SK-N-SH (cell line): ENCODE measurements around the gene FBXO27. TPM values are rescaled to one million over a fixed set of nuclear protein-coding genes. Genes with fewer than 3 reads are reported as not detected.
"Not testable (repeated sequence)": the region's sequence is repeated elsewhere in the genome, so short reads cannot be mapped to it uniquely, and the experiment has no call there.

Experiments used
- CTCF ChIA-PET: fragments of 300-600, 350-600 bp; formaldehyde crosslinking; extraction: SDS; loops from one replicate; lab custom pipeline; 2021; lab: Yijun Ruan, JAX
- POLR2A ChIA-PET: fragments of 350-600 bp; sonication (Branson Sonifier 250); formaldehyde crosslinking; extraction: SDS; loops from one replicate; lab custom pipeline; 2020; ENCODE audit warnings: antibody characterized with exemption, inconsistent platforms; lab: Yijun Ruan, JAX
- DNase-seq: peaks from one replicate; pipeline ENCODE4 v3.0.0; 2012
- H2AFZ ChIP-seq: fragments of 200-600 bp; sonication (generic); 2 replicates; pipeline ENCODE4 v1.8.1; 2016; ENCODE audit warnings: antibody characterized with exemption, mild to moderate bottlenecking, low read depth
- H3F3A ChIP-seq: fragments of 200-600 bp; sonication (generic); replicated peaks from 2 replicates; pipeline ENCODE3; 2016; ENCODE audit warnings: antibody characterized with exemption, mild to moderate bottlenecking; ENCODE audit not compliant: insufficient read depth
- H3K27ac ChIP-seq, 2 experiments: fragments of 200-500 bp in 1 of 2; fragments of 200-600 bp in 1 of 2; sonication (Bioruptor generic) in 1 of 2; sonication (generic), shearing (Covaris generic) in 1 of 2; 2 replicates each; pipeline versions ENCODE4 v1.5.1 to v1.6.1; 2014 to 2016; ENCODE audit warnings: low read depth in 2 of 2, inconsistent platforms in 1 of 2, low read length in 1 of 2, mild to moderate bottlenecking in 1 of 2, mixed read lengths in 1 of 2
- H3K27me3 ChIP-seq: fragments of 200-600 bp; sonication (generic), shearing (Covaris generic); 2 replicates; pipeline ENCODE4 v1.6.1; 2016; ENCODE audit warnings: mixed run types; ENCODE audit not compliant: insufficient read depth
- H3K36me3 ChIP-seq, 2 experiments: fragments of 200-500 bp in 1 of 2; fragments of 200-600 bp in 1 of 2; sonication (Bioruptor generic) in 1 of 2; sonication (generic) in 1 of 2; replicated peaks in 1 of 2; 2 replicates each; pipeline versions ENCODE3 to v1.5.1; 2014 to 2016; ENCODE audit warnings: low read length in 1 of 2, mild to moderate bottlenecking in 1 of 2; ENCODE audit not compliant: insufficient read depth in 2 of 2, control insufficient read depth in 1 of 2
- H3K4me1 ChIP-seq, 2 experiments: fragments of 200-500 bp in 1 of 2; fragments of 200-600 bp in 1 of 2; sonication (Bioruptor generic) in 1 of 2; sonication (generic), shearing (Covaris generic) in 1 of 2; 2 replicates each; pipeline versions ENCODE4 v1.5.1 to v1.6.1; 2014 to 2016; ENCODE audit warnings: low read depth in 1 of 2, low read length in 1 of 2, mixed run types in 1 of 2; ENCODE audit not compliant: insufficient read depth in 2 of 2, control insufficient read depth in 1 of 2
- H3K4me2 ChIP-seq: fragments of 200-600 bp; sonication (generic), shearing (Covaris generic); 2 replicates; pipeline ENCODE4 v1.6.1; 2017; ENCODE audit warnings: mixed run types
- H3K4me3 ChIP-seq, 2 experiments: fragments of 200-500 bp in 1 of 2; fragments of 200-600 bp in 1 of 2; sonication (Bioruptor generic) in 1 of 2; sonication (generic), shearing (Covaris generic) in 1 of 2; 2 replicates each; pipeline versions ENCODE4 v1.5.1 to v1.8.1; 2014 to 2016; ENCODE audit warnings: low read depth in 2 of 2, inconsistent platforms in 1 of 2, low read length in 1 of 2, mild to moderate bottlenecking in 1 of 2, mixed read lengths in 1 of 2, moderate library complexity in 1 of 2
- H3K79me2 ChIP-seq: fragments of 200-600 bp; sonication (generic); 2 replicates; pipeline ENCODE4 v1.8.1; 2017; ENCODE audit warnings: mild to moderate bottlenecking; ENCODE audit not compliant: insufficient read depth
- H3K9ac ChIP-seq: fragments of 200-600 bp; sonication (generic); 2 replicates; pipeline ENCODE4 v1.6.1; 2017; ENCODE audit warnings: mixed run types
- H3K9me2 ChIP-seq: fragments of 200-600 bp; sonication (generic); 2 replicates; pipeline ENCODE4 v1.6.1; 2017; ENCODE audit warnings: mixed run types
- H3K9me3 ChIP-seq: fragments of 200-600 bp; sonication (generic); 2 replicates; pipeline ENCODE4 v1.6.1; 2017; ENCODE audit warnings: mixed run types, mild to moderate bottlenecking, moderate library complexity
- H4K20me1 ChIP-seq: fragments of 200-600 bp; sonication (generic); 2 replicates; pipeline ENCODE4 v1.6.1; 2017; ENCODE audit warnings: mild to moderate bottlenecking, mixed run types; ENCODE audit not compliant: insufficient read depth
- CHD2 ChIP-seq: fragments of 150-350 bp; IDR thresholded peaks from 2 replicates; pipeline ENCODE4 v1.6.1; 2018; ENCODE audit warnings: low read length; ENCODE audit not compliant: partially characterized antibody
- CTCF ChIP-seq: fragments of 200-600 bp; sonication (generic); IDR thresholded peaks from 2 replicates; pipeline ENCODE4 v1.6.1; 2017; ENCODE audit warnings: antibody characterized with exemption, mild to moderate bottlenecking, moderate library complexity
- EP300 ChIP-seq, 2 experiments: IDR thresholded peaks; 2 replicates each; pipeline versions ENCODE4 v1.4.0 to v1.6.1; 2012; ENCODE audit warnings: borderline replicate concordance in 1 of 2, low read depth in 1 of 2, low read length in 1 of 2
- NFIC ChIP-seq: IDR thresholded peaks from 2 replicates; pipeline ENCODE4 v1.4.0; 2012; ENCODE audit warnings: borderline replicate concordance
- REST ChIP-seq: IDR thresholded peaks from 2 replicates; pipeline ENCODE4 v1.6.1; 2012; ENCODE audit warnings: mild to moderate bottlenecking, low read depth, low read length, moderate library complexity
- RFX5 ChIP-seq: IDR thresholded peaks from 2 replicates; pipeline ENCODE4 v1.6.1; 2012; ENCODE audit warnings: mild to moderate bottlenecking, improper control_type of control experiment, low read length
- SMC3 ChIP-seq: IDR thresholded peaks from 2 replicates; pipeline ENCODE4 v1.6.1; 2012; ENCODE audit warnings: low read depth, low read length, improper control_type of control experiment
- USF1 ChIP-seq: IDR thresholded peaks from 2 replicates; pipeline ENCODE4 v1.4.0; 2012; ENCODE audit warnings: low read depth, borderline replicate concordance
- YY1 ChIP-seq: IDR thresholded peaks from 2 replicates; pipeline ENCODE4 v1.4.0; 2012; ENCODE audit warnings: low read depth, mild to moderate bottlenecking
- WGBS: methylation state at CpG from one replicate; pipeline ENCODE4 v1.1.6; 2017; ENCODE audit warnings: low lambda C conversion rate; 5-methylcytosine and 5-hydroxymethylcytosine counted together
- polyA plus RNA-seq, 3 experiments: library from polyadenylated mRNA; depleted of rRNA; stranded (reverse); fragments of >200 nt; gene quantifications; 2 replicates each; pipeline ENCODE4 v1.2.3, GENCODE V29; 2012
- TF ChIP-seq, protein P1 (sequence below): IDR thresholded peaks from 2 replicates; pipeline ENCODE4 v1.4.0; 2012; ENCODE audit warnings: low read depth
- TF ChIP-seq, protein P2 (sequence below): IDR thresholded peaks from 2 replicates; pipeline ENCODE4; 2012

Gene FBXO27
- polyA plus RNA-seq, 1 of the 3 experiments (the other 2 are of a cell fraction) = 5.8 TPM

DNA sequence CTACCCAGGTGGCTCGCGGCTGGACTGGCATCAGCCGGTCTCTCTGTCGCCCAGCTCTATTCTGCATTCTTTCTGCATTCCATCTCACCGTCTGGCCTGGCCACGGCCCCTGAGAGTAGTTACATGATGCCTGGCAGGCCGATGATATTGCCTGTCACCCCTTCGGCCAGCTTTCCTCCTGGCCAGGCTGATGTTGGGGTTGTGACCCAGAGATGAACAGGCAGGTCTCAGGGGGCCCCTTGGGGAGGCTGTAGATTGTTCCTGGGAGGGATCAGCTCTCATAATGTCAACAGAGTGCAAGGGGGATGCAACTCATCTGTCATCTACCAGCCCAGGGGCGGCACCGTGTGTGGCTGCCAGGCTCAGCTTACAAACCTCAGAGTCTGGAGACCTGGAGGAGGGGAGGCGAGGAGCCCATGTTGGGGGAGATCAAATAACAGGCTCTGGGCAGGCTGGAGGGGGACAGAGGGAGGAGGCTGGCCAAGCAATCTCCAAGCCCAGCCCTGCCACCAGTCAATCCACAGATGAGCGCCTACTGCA is 43.2 kb downstream of the FBXO27 start (continued):
- TF ChIP-seq NFIC = 0 out of 2 replicates have a peak, but pooled peaks have one; percentile 3
- TF ChIP-seq, all 33 proteins: peak for 4

GRCh38 chr19:38988627-38989026 is 43.7 kb downstream of the FBXO27 start:
- H3K36me3 ChIP-seq, H3K4me3 ChIP-seq, DNase-seq, H3K79me2 ChIP-seq, POLR2A ChIA-PET, H4K20me1 ChIP-seq, H3K9me3 ChIP-seq, H3K9ac ChIP-seq, H3K27me3 ChIP-seq, H3K9me2 ChIP-seq: not testable (repeated sequence)
- CTCF ChIA-PET = interaction anchor here (1.2 to 3.6 kb wide), 3 partner anchors 12 to 27 kb away, joined by 3 to 21 read pairs (median 3); partner anchors contain the start of gene FBXO17
- Histone ChIP-seq H3K27ac (peak overlapping the region; percentile 7 to 20; a peak in 1 of 4 replicates), H3F3A (peaks cover 15% of the 10 kb centered on the region), H2AFZ (peak overlapping the region; percentile 41), H3K4me2 (peak overlapping the region; percentile 59; the same call in 1 of the 2 replicates), H3K4me1 (peaks cover 4 to 16% of the 10 kb centered on the region in 2 experiments; a peak in 2 of 4 replicates)
- 97% methylated on average over 4 of the region's 4 CpGs for WGBS

- CTCF ChIA-PET, H3K4me1 ChIP-seq, H2AFZ ChIP-seq, H3K9ac ChIP-seq, H4K20me1 ChIP-seq, POLR2A ChIA-PET, H3K79me2 ChIP-seq, H3F3A ChIP-seq, H3K27ac ChIP-seq, H3K9me2 ChIP-seq, DNase-seq, H3K9me3 ChIP-seq, H3K4me3 ChIP-seq, H3K4me2 ChIP-seq, H3K36me3 ChIP-seq, H3K27me3 ChIP-seq: not testable (repeated sequence)
- 89% methylated on average over 6 of the region's 6 CpGs for WGBS
Observed at GRCh38 chr19:38987745-38988144, 44.6 kb downstream of the FBXO27 start.

GRCh38 chr19:38985262-38985661 is 47.1 kb downstream of the FBXO27 start:
- Histone ChIP-seq H2AFZ (no peak overlapping the region), H4K20me1 (no peaks in the 10 kb centered on the region), H3K4me2 (no peak overlapping the region), H3K27ac (no peak overlapping the region), H3K4me1 (peaks cover 0 to 4% of the 10 kb centered on the region in 2 experiments; a peak in 1 of 4 replicates), H3K36me3 (no peaks in the 10 kb centered on the region), H3K9ac (no peak overlapping the region), H3K9me3 (no peaks in the 10 kb centered on the region), H3K9me2 (no peaks in the 10 kb centered on the region), H3F3A (peaks cover 6% of the 10 kb centered on the region), H3K79me2 (no peaks in the 10 kb centered on the region), H3K4me3 (no peak overlapping the region), H3K27me3 (no peaks in the 10 kb centered on the region)
- POLR2A ChIA-PET = no interaction called here
- CTCF ChIA-PET = interaction anchor here (1.5 kb wide), 1 partner anchor 8 kb away, joined by 6 read pairs; no protein-coding TSS in a partner anchor
- no peak for DNase-seq
- 67% methylated on average over 1 of the region's 1 CpG for WGBS
- TF ChIP-seq CHD2 = no peak
- no peak for TF ChIP-seq USF1
- no peak for TF ChIP-seq CTCF
- TF ChIP-seq YY1 = no peak
- no peak for TF ChIP-seq RFX5
- no peak for TF ChIP-seq EP300 (IDR thresholded peaks at IDR 0.05; ENCODE audit: borderline replicate concordance in 1 of 2, low read depth in 1 of 2, low read length in 1 of 2)
- TF ChIP-seq, protein P1, sequence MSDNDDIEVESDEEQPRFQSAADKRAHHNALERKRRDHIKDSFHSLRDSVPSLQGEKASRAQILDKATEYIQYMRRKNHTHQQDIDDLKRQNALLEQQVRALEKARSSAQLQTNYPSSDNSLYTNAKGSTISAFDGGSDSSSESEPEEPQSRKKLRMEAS = no peak
- TF ChIP-seq, protein P2, sequence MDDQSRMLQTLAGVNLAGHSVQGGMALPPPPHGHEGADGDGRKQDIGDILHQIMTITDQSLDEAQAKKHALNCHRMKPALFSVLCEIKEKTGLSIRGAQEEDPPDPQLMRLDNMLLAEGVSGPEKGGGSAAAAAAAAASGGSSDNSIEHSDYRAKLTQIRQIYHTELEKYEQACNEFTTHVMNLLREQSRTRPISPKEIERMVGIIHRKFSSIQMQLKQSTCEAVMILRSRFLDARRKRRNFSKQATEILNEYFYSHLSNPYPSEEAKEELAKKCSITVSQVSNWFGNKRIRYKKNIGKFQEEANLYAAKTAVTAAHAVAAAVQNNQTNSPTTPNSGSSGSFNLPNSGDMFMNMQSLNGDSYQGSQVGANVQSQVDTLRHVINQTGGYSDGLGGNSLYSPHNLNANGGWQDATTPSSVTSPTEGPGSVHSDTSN = no peak
- TF ChIP-seq REST = no peak
- TF ChIP-seq SMC3 = no peak
- TF ChIP-seq NFIC = no peak
